Measurements from ENCODE around the gene RASSF4. TPM values are rescaled to one million over a fixed set of nuclear protein-coding genes. Genes with fewer than 3 reads are reported as not detected.

The RASSF4 gene
- polyA plus RNA-seq, 1 experiment = 11.2 TPM

- Histone ChIP-seq H3K4me3 (ENCODE audit: low read depth, low read length) (no peak overlapping the region), H3K27ac (ENCODE audit: low read depth, low read length) (peak overlapping the region; percentile 87), H3K9me3 (ENCODE audit: control insufficient read depth, insufficient read depth, low read length) (no peaks in the 10 kb centered on the region), H3K27me3 (ENCODE audit: control insufficient read depth, insufficient read depth, low read length) (no peaks in the 10 kb centered on the region)
- no peak for TF ChIP-seq CTCF (IDR thresholded peaks at IDR 0.05; ENCODE audit: low read depth, low read length)
- no peak for DNase-seq (ENCODE audit: low read depth, low spot score)
- POLR2A ChIA-PET = interaction anchor here (0.6 to 0.7 kb wide), 3 partner anchors 15 to 1188 kb away, joined by 4 to 7 read pairs (median 5); no protein-coding TSS in a partner anchor
- CTCF ChIA-PET = interaction anchor here (0.8 to 2.6 kb wide), 6 partner anchors 14 to 131 kb away, joined by 3 to 25 read pairs (median 4); no protein-coding TSS in a partner anchor
Observed at GRCh38 chr10:44994752-44995530, 35.3 kb downstream of the RASSF4 start.

DNA sequence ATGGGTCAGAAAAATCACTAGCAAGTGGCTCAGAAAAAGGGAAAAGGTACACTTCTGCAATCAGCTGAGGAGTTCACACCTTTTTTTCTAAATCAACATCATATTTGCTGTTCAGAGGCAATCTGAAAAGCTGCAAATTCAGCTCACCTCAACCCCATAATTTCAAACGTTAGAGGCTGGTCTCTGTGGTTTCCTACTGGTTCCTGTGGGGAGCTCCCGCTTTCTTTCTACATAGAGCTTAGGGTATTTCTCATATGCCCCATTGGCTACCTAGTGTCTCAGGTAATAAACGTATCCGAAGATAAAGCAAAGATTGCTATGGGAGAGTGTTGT is 35.9 kb downstream of the RASSF4 start:
- no peak overlapping the region for H3K4me3 ChIP-seq (ENCODE audit: low read depth, low read length)
- H3K9me3 ChIP-seq (ENCODE audit: control insufficient read depth, insufficient read depth, low read length) = no peaks in the 10 kb centered on the region
- POLR2A ChIA-PET = interaction anchor here (0.6 kb wide), 1 partner anchor 1189 kb away, joined by 5 read pairs; no protein-coding TSS in a partner anchor
- no peaks in the 10 kb centered on the region for H3K27me3 ChIP-seq (ENCODE audit: control insufficient read depth, insufficient read depth, low read length)
- no peak for TF ChIP-seq CTCF (IDR thresholded peaks at IDR 0.05; ENCODE audit: low read depth, low read length)
- CTCF ChIA-PET = interaction anchor here (0.8 to 2.6 kb wide), 4 partner anchors 21 to 131 kb away, joined by 3 to 25 read pairs (median 4); no protein-coding TSS in a partner anchor
- H3K27ac ChIP-seq (ENCODE audit: low read depth, low read length) = peak overlapping the region; percentile 87
- no peak for DNase-seq (ENCODE audit: low read depth, low spot score)

DNA sequence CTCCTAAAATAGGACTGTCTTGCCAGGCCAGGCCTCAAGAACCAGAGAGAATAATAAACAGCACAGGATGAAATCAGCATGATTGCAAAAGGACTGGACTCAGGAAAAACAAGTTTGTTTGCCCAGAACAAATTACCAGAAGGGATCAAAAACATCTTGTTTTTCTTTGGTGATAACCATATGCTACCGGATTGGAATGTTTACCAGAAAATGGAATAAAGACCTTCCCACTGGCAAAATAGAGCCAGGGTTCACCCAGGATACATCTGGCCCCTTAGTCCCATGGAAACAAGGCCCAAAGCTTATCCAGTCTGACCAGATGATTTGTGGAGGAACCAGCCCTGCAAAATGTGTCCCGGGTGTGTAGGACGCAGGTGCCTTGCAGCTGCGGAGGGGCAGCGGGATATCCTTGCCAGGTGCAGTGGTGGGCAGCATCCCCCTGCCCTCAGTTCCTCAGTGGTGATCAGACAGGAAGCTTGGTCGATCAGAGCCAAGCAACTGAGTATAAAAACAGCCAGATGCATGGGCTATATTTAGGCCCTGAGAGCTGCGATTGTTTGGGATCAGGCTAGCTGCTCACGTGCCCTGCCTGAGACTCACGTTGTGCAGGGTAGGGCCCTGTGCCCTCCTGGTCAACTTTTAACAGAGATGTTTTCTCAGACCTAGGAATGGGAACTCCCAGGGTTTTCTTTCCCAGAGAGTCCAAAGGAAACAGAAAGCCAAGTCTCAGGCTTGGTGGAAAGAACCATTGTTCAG is 36.5 kb downstream of the RASSF4 start:
- no peak for TF ChIP-seq CTCF (IDR thresholded peaks at IDR 0.05; ENCODE audit: low read depth, low read length)
- POLR2A ChIA-PET = interaction anchor here (0.6 kb wide), 1 partner anchor 1189 kb away, joined by 5 read pairs; no protein-coding TSS in a partner anchor
- no peak for DNase-seq (ENCODE audit: low read depth, low spot score)
- H3K4me3 ChIP-seq (ENCODE audit: low read depth, low read length) = no peak overlapping the region
- H3K27me3 ChIP-seq (ENCODE audit: control insufficient read depth, insufficient read depth, low read length) = no peaks in the 10 kb centered on the region
- H3K27ac ChIP-seq (ENCODE audit: low read depth, low read length) = peak overlapping the region; percentile 87
- no peaks in the 10 kb centered on the region for H3K9me3 ChIP-seq (ENCODE audit: control insufficient read depth, insufficient read depth, low read length)
- CTCF ChIA-PET = interaction anchor here (1.6 to 2.6 kb wide), 2 partner anchors 63 to 132 kb away, joined by 4 to 25 read pairs; no protein-coding TSS in a partner anchor

DNA sequence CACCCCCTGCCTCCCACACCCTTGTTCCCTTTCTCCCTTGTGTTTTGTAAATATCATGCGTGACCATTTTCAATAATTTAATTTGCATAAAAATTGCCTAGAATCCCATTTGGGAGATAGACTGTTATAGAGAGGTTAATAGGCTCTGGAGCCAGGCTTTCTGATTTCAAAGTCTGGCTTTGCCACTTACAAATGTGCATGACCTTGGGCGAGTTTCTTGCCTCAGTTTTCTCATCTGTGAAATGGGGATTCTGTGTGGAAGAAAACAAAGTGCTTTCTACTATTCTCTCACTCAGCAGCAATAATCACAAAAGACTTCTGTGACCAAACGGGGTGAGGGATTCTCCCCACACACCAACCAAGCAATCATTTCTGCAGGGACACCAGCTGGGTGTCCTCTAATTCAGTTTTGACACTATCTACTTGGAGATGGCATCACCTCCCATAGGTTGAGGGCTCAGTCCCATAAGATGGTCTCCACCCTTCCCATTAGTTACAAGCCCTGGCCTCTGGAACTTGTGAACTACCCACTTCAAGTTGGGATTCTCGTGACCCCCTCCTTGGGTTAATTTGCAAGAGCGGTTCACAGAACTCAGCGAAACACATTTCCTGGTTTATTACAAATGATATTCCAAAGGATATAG is 37.6 kb downstream of the RASSF4 start:
- POLR2A ChIA-PET = no interaction called here
- H3K27ac ChIP-seq (ENCODE audit: low read depth, low read length) = peak overlapping the region; percentile 87

More for the DNA sequence above, 37.6 kb downstream of the RASSF4 start:
- CTCF ChIA-PET = no interaction called here
- TF ChIP-seq CTCF (IDR thresholded peaks at IDR 0.05; ENCODE audit: low read depth, low read length) = no peak
- H3K27me3 ChIP-seq (ENCODE audit: control insufficient read depth, insufficient read depth, low read length) = no peaks in the 10 kb centered on the region
- no peak for DNase-seq (ENCODE audit: low read depth, low spot score)
- no peak overlapping the region for H3K4me3 ChIP-seq (ENCODE audit: low read depth, low read length)
- H3K9me3 ChIP-seq (ENCODE audit: control insufficient read depth, insufficient read depth, low read length) = no peaks in the 10 kb centered on the region
